CD14-positive monocyte (primary cell): Measurements from ENCODE around the gene ANTXR1. TPM values are rescaled to one million over a fixed set of nuclear protein-coding genes. Genes with fewer than 3 reads are reported as not detected.
A peak's percentile ranks its signal among the peaks of the same experiment; 100 is the strongest.

Experiments used
- DNase-seq, 3 donors: peaks; one replicate each; pipeline ENCODE4 v3.0.0-alpha.2; 2011 to 2022
- H2AFZ ChIP-seq: 2 replicates; pipeline ENCODE4 v1.6.0; 2012; ENCODE audit warnings: mild to moderate bottlenecking, low read depth, low read length, inconsistent platforms; ENCODE audit not compliant: insufficient read depth, poor library complexity, severe bottlenecking
- H3K27ac ChIP-seq, 2 donors: 1 replicate in 1 of 2; 2 replicates in 1 of 2; pipeline ENCODE4 v1.5.1; 2012 to 2013; ENCODE audit warnings: low read length in 2 of 2, control low read depth in 1 of 2, inconsistent platforms in 1 of 2, low read depth in 1 of 2, mild to moderate bottlenecking in 1 of 2
- H3K27me3 ChIP-seq, 2 donors: one replicate each; pipeline versions ENCODE4 v1.6.0 to v1.6.1; 2011 to 2013; ENCODE audit warnings: low read length in 2 of 2; ENCODE audit not compliant: control insufficient read depth in 2 of 2, insufficient read depth in 2 of 2
- H3K36me3 ChIP-seq, 2 donors: replicated peaks in 1 of 2; 1 replicate in 1 of 2; 2 replicates in 1 of 2; pipeline versions ENCODE4 v1.5.1 to v1.6.1; 2012 to 2013; ENCODE audit warnings: low read length in 2 of 2, control low read depth in 1 of 2, inconsistent platforms in 1 of 2, mild to moderate bottlenecking in 1 of 2; ENCODE audit not compliant: insufficient read depth in 2 of 2, control insufficient read depth in 1 of 2
- H3K4me1 ChIP-seq, 2 donors: 1 replicate in 1 of 2; 2 replicates in 1 of 2; pipeline versions ENCODE4 v1.5.1 to v1.6.1; 2012 to 2013; ENCODE audit warnings: low read length in 2 of 2, control low read depth in 1 of 2, inconsistent platforms in 1 of 2, mild to moderate bottlenecking in 1 of 2, moderate library complexity in 1 of 2; ENCODE audit not compliant: insufficient read depth in 2 of 2, control insufficient read depth in 1 of 2
- H3K4me2 ChIP-seq: replicated peaks from 2 replicates; pipeline ENCODE3; 2012; ENCODE audit warnings: low read length, moderate library complexity, mild to moderate bottlenecking; ENCODE audit not compliant: poor library complexity, severe bottlenecking; ENCODE audit errors: extremely low read depth
- H3K4me3 ChIP-seq, 3 experiments: fragments of 200-600 bp in 1 of 3; sonication (generic) in 1 of 3; replicated peaks in 1 of 3; 1 replicate in 2 of 3; 2 replicates in 1 of 3; pipeline ENCODE4 v1.5.1; 2011 to 2013; ENCODE audit warnings: low read length in 3 of 3, mild to moderate bottlenecking in 3 of 3, control low read depth in 2 of 3, low read depth in 2 of 3, inconsistent platforms in 1 of 3, moderate library complexity in 1 of 3
- H3K79me2 ChIP-seq: 2 replicates; pipeline ENCODE4 v1.6.0; 2012; ENCODE audit warnings: mild to moderate bottlenecking, control low read depth, inconsistent platforms, low read length, moderate library complexity; ENCODE audit not compliant: insufficient read depth
- H3K9ac ChIP-seq: 2 replicates; pipeline ENCODE4 v1.6.0; 2017; ENCODE audit warnings: low read length, mild to moderate bottlenecking; ENCODE audit not compliant: insufficient read depth, poor library complexity, severe bottlenecking
- H3K9me3 ChIP-seq, 2 donors: replicated peaks in 1 of 2; 1 replicate in 1 of 2; 2 replicates in 1 of 2; pipeline versions ENCODE4 v1.5.1 to v1.6.1; 2012 to 2013; ENCODE audit warnings: low read length in 2 of 2, control low read depth in 1 of 2; ENCODE audit not compliant: control insufficient read depth in 1 of 2, insufficient read depth in 1 of 2
- H4K20me1 ChIP-seq: 2 replicates; pipeline ENCODE4 v1.6.0; 2012; ENCODE audit warnings: mild to moderate bottlenecking, low read length, control low read depth, moderate library complexity; ENCODE audit not compliant: insufficient read depth
- H3K27ac Mint-ChIP-seq, 7 donors: one replicate each; pipeline ENCODE4 v1.8.0; 2020; ENCODE audit warnings: mild to moderate bottlenecking in 7 of 7, mixed read lengths in 7 of 7, moderate library complexity in 6 of 7, inconsistent platforms in 2 of 7
- H3K27me3 Mint-ChIP-seq, 3 donors: one replicate each; pipeline ENCODE4 v1.8.0; 2021 to 2022; ENCODE audit warnings: low read depth in 3 of 3, mild to moderate bottlenecking in 3 of 3, mixed read lengths in 3 of 3, moderate library complexity in 3 of 3, inconsistent platforms in 1 of 3
- H3K36me3 Mint-ChIP-seq, 2 donors: one replicate each; pipeline ENCODE4 v1.8.0; 2020; ENCODE audit warnings: mixed read lengths in 2 of 2, inconsistent platforms in 1 of 2, mild to moderate bottlenecking in 1 of 2
- H3K4me1 Mint-ChIP-seq: one replicate; pipeline ENCODE4 v1.8.0; 2020; ENCODE audit warnings: mild to moderate bottlenecking, mixed read lengths
- H3K4me3 Mint-ChIP-seq, 2 donors: one replicate each; pipeline ENCODE4 v1.8.0; 2020; ENCODE audit warnings: mild to moderate bottlenecking in 2 of 2, mixed read lengths in 2 of 2, moderate library complexity in 1 of 2
- H3K9me3 Mint-ChIP-seq, 7 donors: one replicate each; pipeline ENCODE4 v1.8.0; 2020 to 2022; ENCODE audit warnings: mixed read lengths in 7 of 7, mild to moderate bottlenecking in 6 of 7, moderate library complexity in 6 of 7, inconsistent platforms in 2 of 7
- WGBS: methylation state at CpG from one replicate; pipeline ENCODE4 v1.1.5; 2013; ENCODE audit warnings: missing lambda C conversion rate; ENCODE audit not compliant: insufficient coverage; 5-methylcytosine and 5-hydroxymethylcytosine counted together
- intact Hi-C, 2 donors: fragments of 100-400 bp; cut with micrococcal nuclease; formaldehyde crosslinking; loops; one replicate each; pipeline versions ENCODE4 v1.15.0 to v1.15.1; 2023
- polyA plus RNA-seq, 3 donors: library from polyadenylated mRNA; depleted of rRNA in 1 of 3; unstranded in 2 of 3; stranded (reverse) in 1 of 3; fragments of 300-500 nt in 2 of 3; fragments of >200 nt in 1 of 3; fragmentation: Illumina TruSeq in 2 of 3; gene quantifications; 1 replicate in 2 of 3; 2 replicates in 1 of 3; pipeline ENCODE4 v1.2.3, GENCODE V29; 2012 to 2021
- TF ChIP-seq, protein P1 (sequence below): fragments of 200-600 bp; IDR thresholded peaks from one replicate; pipeline ENCODE4 v1.8.0; 2022; ENCODE audit warnings: antibody characterized with exemption, mild to moderate bottlenecking

The ANTXR1 gene
- polyA plus RNA-seq, 3 donors, result not detected

DNA sequence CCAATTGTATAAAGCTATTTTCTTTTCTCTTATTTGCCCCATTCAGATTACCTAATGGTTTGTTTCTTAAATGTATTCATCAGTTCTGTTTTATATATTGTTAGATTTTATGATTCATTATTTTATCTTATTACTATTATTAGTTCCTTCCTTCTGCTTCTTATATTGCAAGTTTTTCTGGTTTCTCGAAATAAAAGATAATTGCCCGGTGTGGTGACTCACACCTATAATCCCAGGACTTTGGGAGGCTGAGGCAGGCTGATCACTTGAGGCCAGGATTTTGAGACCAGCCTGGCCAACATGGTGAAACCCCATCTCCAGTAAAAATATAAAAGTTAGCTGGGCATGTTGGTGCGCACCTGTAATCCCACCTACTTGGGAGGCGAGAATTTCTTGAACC lies 37.8 kb downstream of the ANTXR1 start:
- Histone ChIP-seq H3K27me3 (peaks cover 0 to 2% of the 10 kb centered on the region in 2 donors), H3K4me3 (no peak overlapping the region), H3K9me3 (no peaks in the 10 kb centered on the region), H4K20me1 (no peaks in the 10 kb centered on the region), H3K36me3 (no peaks in the 10 kb centered on the region), H3K4me2 (no peak overlapping the region), H3K27ac (no peak overlapping the region), H3K9ac (no peak overlapping the region), H2AFZ (no peak overlapping the region), H3K79me2 (no peaks in the 10 kb centered on the region), H3K4me1 (no peaks in the 10 kb centered on the region)
- Mint-ChIP-seq H3K4me3 (no peak overlapping the region), H3K27me3 (peaks cover 2 to 4% (median 3%) of the 10 kb centered on the region in 3 donors), H3K27ac (peak overlapping the region in 1 of 7 donors; percentile 4), H3K36me3 (no peaks in the 10 kb centered on the region), H3K9me3 (no peaks in the 10 kb centered on the region), H3K4me1 (no peaks in the 10 kb centered on the region)
- WGBS, result no CpG with 5 or more reads among the region's 4 CpGs
- intact Hi-C loops, result no loop called here
- DNase-seq, result no peak
- TF ChIP-seq, protein P1, sequence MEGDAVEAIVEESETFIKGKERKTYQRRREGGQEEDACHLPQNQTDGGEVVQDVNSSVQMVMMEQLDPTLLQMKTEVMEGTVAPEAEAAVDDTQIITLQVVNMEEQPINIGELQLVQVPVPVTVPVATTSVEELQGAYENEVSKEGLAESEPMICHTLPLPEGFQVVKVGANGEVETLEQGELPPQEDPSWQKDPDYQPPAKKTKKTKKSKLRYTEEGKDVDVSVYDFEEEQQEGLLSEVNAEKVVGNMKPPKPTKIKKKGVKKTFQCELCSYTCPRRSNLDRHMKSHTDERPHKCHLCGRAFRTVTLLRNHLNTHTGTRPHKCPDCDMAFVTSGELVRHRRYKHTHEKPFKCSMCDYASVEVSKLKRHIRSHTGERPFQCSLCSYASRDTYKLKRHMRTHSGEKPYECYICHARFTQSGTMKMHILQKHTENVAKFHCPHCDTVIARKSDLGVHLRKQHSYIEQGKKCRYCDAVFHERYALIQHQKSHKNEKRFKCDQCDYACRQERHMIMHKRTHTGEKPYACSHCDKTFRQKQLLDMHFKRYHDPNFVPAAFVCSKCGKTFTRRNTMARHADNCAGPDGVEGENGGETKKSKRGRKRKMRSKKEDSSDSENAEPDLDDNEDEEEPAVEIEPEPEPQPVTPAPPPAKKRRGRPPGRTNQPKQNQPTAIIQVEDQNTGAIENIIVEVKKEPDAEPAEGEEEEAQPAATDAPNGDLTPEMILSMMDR, result no peak

DNA sequence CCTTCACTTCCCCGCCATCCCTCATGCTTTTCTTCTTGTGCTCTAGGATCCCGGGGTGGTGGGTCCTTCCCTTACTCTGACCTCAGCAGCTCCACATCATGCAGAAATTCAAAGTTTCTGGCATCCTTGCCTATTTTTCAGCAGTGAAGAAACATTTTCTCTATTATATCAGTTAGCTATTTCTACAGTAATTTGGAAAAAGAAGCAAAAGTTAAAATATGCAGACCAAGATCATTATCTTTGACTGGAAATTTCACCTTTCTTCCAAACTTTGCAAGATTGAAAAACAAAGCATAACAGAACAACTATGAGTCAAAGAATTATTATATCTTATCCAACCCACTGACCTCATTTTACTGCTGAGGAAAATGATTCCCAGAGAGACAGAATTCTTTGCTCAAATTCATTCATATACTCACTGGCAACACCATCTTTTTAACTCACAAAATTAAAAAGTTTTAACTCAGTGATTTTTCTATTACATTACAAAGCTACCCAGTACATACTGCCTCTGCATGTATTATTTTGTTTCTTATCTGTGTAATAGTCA lies 40.5 kb downstream of the ANTXR1 start:
- Histone ChIP-seq H3K4me2 (no peak overlapping the region), H3K9me3 (no peaks in the 10 kb centered on the region)
- no peaks in the 10 kb centered on the region for H3K4me1 Mint-ChIP-seq

More for the DNA sequence above, 40.5 kb downstream of the ANTXR1 start:
- no peak for DNase-seq
- TF ChIP-seq, protein P1, result no peak
- peaks cover 0 to 2% of the 10 kb centered on the region in 2 donors for H3K27me3 ChIP-seq
- no peak overlapping the region for H3K9ac ChIP-seq
- H3K4me3 ChIP-seq, result no peak overlapping the region
- Mint-ChIP-seq H3K4me3 (no peak overlapping the region), H3K9me3 (peaks cover 0 to 3% (median 0%) of the 10 kb centered on the region in 7 donors), H3K27me3 (peaks cover 2 to 3% (median 2%) of the 10 kb centered on the region in 3 donors), H3K36me3 (no peaks in the 10 kb centered on the region), H3K27ac (no peak overlapping the region)
- H2AFZ ChIP-seq, result no peak overlapping the region
- H4K20me1 ChIP-seq, result no peaks in the 10 kb centered on the region
- intact Hi-C loops, result no loop called here
- no peaks in the 10 kb centered on the region for H3K79me2 ChIP-seq
- WGBS, result 100% methylated on average over 2 of the region's 2 CpGs
- H3K36me3 ChIP-seq, result no peaks in the 10 kb centered on the region
- H3K4me1 ChIP-seq, result no peaks in the 10 kb centered on the region
- no peak overlapping the region for H3K27ac ChIP-seq
